Neural crest cell (in vitro differentiated cells): Measurements from ENCODE around the gene KMT2B. TPM values are rescaled to one million over a fixed set of nuclear protein-coding genes. Genes with fewer than 3 reads are reported as not detected.

Source experiments
- DNase-seq: peaks from one replicate; pipeline ENCODE4 v3.0.0; 2021; ENCODE audit warnings: low read depth, mixed read lengths, low spot score
- H3K27ac Mint-ChIP-seq: one replicate; pipeline ENCODE4 v1.8.0; 2021; ENCODE audit warnings: mild to moderate bottlenecking, mixed read lengths; ENCODE audit not compliant: unreplicated experiment
- H3K27me3 Mint-ChIP-seq: 2 replicates; pipeline ENCODE4 v1.8.0; 2021; ENCODE audit warnings: low read depth, mild to moderate bottlenecking, mixed read lengths
- H3K36me3 Mint-ChIP-seq: 2 replicates; pipeline ENCODE4 v1.8.0; 2021; ENCODE audit warnings: low read depth, mild to moderate bottlenecking, mixed read lengths
- H3K4me1 Mint-ChIP-seq: 2 replicates; pipeline ENCODE4 v1.8.0; 2021; ENCODE audit warnings: mixed read lengths
- H3K4me3 Mint-ChIP-seq: one replicate; pipeline ENCODE4 v1.8.0; 2021; ENCODE audit warnings: mild to moderate bottlenecking, mixed read lengths
- H3K9me3 Mint-ChIP-seq: 2 replicates; pipeline ENCODE4 v1.8.0; 2021; ENCODE audit warnings: mixed read lengths
- total RNA-seq: library from RNA; stranded (reverse); gene quantifications from 2 replicates; pipeline ENCODE4 v1.2.1, GENCODE V29; 2021
- TF ChIP-seq, protein P1 (sequence below): fragments of 200-600 bp; sonication (generic); conservative IDR thresholded peaks from 2 replicates; pipeline ENCODE4 v1.5.0; 2021; ENCODE audit warnings: antibody characterized with exemption, mild to moderate bottlenecking

The KMT2B gene
- total RNA-seq, 1 donor from 2014 or later: 60.1 TPM

DNA sequence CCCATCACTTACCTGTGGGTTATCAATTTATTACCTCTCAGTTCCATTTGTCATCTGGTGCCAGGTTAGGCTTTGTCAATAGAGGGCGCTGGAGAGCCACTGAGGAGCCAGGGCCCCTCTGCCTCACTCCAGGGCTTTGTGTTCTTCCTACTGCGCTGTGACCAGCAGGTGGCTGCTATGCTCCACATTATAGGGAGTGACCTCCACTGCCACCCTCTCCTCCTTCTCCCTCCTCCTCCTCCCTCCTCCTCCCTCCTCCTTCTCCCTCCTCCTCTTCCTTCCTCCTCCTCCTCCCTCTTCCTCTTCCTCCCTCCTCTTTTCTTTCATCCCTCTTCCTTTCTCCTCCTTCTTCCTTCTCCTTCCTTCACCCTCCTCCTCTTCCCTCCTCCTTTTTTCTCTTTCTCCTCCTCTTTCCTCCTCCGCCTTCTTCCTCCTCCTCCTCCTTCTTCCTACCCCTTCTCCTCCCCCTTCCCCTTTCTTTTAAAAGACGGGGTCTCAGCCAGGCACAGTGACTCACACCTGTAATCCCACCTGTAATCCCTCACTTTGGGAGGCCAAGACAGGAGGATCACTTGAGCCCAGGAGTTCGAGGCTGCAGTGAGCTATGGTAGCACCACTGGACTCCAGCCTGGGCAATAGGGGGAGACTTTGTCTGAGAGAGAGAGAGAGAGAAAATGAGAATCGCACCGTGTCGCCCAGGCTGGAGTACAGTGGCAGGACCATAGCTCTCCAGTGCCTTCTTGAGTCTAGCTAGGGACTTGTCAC is 23.8 kb upstream of the KMT2B start:
- Mint-ChIP-seq H3K36me3 (no peaks in the 10 kb centered on the region), H3K27me3 (peaks cover 2% of the 10 kb centered on the region), H3K4me1 (peaks cover 4% of the 10 kb centered on the region), H3K9me3 (no peaks in the 10 kb centered on the region), H3K27ac (no peak overlapping the region), H3K4me3 (no peak overlapping the region)
- DNase-seq: peak; percentile 91
- TF ChIP-seq, protein P1, sequence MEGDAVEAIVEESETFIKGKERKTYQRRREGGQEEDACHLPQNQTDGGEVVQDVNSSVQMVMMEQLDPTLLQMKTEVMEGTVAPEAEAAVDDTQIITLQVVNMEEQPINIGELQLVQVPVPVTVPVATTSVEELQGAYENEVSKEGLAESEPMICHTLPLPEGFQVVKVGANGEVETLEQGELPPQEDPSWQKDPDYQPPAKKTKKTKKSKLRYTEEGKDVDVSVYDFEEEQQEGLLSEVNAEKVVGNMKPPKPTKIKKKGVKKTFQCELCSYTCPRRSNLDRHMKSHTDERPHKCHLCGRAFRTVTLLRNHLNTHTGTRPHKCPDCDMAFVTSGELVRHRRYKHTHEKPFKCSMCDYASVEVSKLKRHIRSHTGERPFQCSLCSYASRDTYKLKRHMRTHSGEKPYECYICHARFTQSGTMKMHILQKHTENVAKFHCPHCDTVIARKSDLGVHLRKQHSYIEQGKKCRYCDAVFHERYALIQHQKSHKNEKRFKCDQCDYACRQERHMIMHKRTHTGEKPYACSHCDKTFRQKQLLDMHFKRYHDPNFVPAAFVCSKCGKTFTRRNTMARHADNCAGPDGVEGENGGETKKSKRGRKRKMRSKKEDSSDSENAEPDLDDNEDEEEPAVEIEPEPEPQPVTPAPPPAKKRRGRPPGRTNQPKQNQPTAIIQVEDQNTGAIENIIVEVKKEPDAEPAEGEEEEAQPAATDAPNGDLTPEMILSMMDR: peak; percentile 98

DNA sequence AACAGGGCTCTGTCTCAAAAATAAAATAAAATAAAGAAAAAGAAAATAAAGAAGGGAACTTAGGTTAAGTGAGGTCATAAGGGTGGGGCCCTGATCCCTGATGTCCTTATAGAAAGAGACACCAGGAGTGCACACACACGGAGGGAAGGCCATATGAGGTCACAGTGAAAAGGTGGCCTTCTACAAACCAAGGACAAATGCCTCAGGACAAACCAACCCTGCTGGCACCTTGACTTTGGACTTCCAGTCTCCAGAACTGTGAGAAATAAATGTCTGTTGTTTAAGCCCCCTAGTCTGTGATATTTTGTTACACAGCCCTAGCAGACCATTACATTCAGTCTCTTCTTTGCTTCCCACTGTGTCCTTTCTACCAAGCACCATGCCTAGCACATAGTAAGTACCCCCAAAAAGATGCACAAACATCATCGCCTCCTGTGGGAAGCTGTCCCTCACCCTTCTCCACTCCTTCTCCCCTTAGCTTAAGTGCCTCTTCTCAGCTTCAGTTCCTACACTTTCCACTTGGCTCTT is 21.8 kb upstream of the KMT2B start:
- TF ChIP-seq, protein P1: no peak
- peaks cover 2% of the 10 kb centered on the region for H3K27me3 Mint-ChIP-seq
- H3K36me3 Mint-ChIP-seq: no peaks in the 10 kb centered on the region
- no peaks in the 10 kb centered on the region for H3K9me3 Mint-ChIP-seq
- no peak overlapping the region for H3K27ac Mint-ChIP-seq
- no peak for DNase-seq
- H3K4me3 Mint-ChIP-seq: no peak overlapping the region
- H3K4me1 Mint-ChIP-seq: peaks cover 4% of the 10 kb centered on the region

DNA sequence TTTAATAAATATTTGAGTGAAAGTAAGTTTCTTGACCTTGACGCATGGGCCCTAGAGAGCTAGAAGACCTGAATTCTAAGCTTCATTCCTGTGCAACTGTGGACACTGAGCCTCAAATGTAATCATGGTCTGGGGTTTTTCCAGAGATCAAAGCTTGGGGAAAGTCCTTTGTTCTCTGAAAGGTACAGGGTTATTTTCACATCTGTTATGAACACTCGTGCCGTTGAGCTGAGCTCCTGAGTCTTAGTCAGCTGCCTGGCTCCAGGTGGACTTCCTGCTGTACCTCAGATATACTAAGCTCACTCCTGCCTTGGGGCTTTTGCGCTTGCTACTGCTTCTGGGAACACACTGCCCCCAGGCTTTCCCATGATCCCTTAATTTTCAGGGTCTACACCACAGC is 21.0 kb upstream of the KMT2B start:
- Mint-ChIP-seq H3K27me3 (peaks cover 2% of the 10 kb centered on the region), H3K4me3 (no peak overlapping the region), H3K36me3 (no peaks in the 10 kb centered on the region), H3K27ac (no peak overlapping the region), H3K4me1 (peaks cover 4% of the 10 kb centered on the region), H3K9me3 (no peaks in the 10 kb centered on the region)
- TF ChIP-seq, protein P1: no peak
- DNase-seq: no peak

DNA sequence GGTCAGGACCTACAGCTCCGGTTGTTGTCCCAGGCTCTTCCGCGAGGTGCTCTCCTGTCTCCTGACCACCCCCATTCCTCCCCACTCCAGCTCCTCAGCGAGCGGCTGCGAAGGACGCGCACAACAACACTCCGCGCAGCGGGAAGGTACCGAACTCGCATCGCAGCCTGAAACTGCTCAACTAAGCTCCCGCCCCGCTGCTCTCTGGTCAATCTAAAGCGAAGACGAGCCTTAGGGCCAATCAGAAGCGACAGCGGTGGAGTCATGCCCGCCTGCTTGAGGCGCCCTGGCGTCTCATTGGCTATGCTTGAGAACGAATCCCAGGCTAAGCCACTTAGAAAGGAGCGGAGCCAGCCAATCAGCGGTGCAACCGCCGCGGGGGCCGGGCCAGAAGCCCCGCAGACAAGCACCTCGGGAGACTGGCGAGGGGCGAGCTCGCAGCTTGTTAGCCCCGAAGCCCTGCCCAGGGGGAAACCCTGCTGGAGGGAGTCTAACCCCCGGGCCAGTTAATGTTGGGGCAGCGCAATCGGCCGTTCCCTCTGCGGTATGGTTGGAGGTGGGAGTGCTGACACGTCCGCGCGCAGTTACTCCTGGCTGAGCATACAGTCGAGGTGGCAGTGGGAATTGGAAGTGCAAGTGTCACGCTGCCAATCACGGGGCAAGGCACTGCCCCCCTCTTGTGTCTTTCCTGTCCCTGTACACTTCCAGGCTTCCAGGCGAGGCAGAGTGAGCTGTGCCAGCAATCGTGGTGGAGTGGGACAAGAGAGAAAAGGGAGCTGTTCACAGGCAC is 15.4 kb upstream of the KMT2B start:
- H3K36me3 Mint-ChIP-seq: no peaks in the 10 kb centered on the region
- peak overlapping the region; percentile 53 for H3K27ac Mint-ChIP-seq
- peak overlapping the region; percentile 91 for H3K4me3 Mint-ChIP-seq
- no peaks in the 10 kb centered on the region for H3K9me3 Mint-ChIP-seq
- peak; percentile 83 for DNase-seq
- TF ChIP-seq, protein P1: no peak
- peaks cover 6% of the 10 kb centered on the region for H3K4me1 Mint-ChIP-seq
- peaks cover 9% of the 10 kb centered on the region for H3K27me3 Mint-ChIP-seq

DNA sequence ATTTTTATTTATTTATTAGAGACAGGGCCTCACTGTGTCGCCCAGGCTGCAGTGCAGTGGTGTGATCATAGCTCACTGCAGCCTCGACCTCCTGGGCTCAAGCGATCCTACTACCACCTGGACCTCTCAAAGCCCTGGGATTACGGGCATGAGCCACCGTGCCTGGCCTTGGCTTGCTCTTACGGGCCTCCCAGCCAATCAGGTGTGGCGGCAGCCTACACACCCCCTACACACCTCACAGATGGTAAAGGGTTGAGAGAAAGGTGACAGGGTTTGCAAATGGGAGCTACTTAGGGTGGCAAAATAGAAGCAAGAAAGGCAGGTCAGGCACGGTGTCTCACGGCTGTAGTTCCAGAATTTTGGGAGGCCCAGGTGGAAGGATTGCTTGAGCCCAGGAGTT is 14.5 kb upstream of the KMT2B start:
- H3K27me3 Mint-ChIP-seq: peaks cover 9% of the 10 kb centered on the region
- DNase-seq: no peak

More for the DNA sequence above, 14.5 kb upstream of the KMT2B start:
- Mint-ChIP-seq H3K36me3 (no peaks in the 10 kb centered on the region), H3K4me1 (peaks cover 6% of the 10 kb centered on the region), H3K9me3 (no peaks in the 10 kb centered on the region), H3K27ac (no peak overlapping the region), H3K4me3 (no peak overlapping the region)
- TF ChIP-seq, protein P1: no peak
